ENCODE results near the gene CTSD.

CTSD gene

DNA sequence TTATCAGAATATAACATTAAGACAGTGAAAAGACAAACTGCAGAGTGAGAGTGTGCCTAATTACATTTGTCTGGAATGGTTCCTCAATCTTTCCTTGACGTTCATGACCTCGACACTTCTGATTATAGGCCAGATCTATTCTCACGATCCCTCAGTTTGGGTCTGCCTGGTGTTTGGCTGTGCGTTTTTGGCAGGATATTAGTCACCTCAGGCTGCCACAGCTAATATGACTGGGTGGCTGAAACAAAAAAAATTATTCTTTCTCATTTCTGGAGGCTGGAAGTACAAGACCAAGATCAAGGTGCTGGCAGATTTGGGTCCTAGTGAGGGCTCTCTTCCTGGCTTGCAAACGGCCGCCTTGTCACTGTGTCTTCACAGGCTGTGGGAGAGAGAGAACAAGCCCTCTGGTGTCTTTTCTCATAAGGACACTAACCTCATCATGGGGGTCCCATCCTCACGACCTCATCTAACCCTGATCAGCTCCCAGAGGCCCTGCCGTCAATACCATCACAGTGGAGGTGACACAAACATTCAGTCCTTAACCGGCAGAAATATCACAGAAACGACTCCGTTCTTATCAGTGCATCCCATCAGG, 36.5 kb downstream of the CTSD start:
- in situ Hi-C loops (cut with HindIII; ENCODE audit: low sequenced_read_pairs): no loop called here
- no peak overlapping the region for H3K4me3 ChIP-seq (ENCODE audit: low read depth, low read length)
- TF ChIP-seq, protein P1, sequence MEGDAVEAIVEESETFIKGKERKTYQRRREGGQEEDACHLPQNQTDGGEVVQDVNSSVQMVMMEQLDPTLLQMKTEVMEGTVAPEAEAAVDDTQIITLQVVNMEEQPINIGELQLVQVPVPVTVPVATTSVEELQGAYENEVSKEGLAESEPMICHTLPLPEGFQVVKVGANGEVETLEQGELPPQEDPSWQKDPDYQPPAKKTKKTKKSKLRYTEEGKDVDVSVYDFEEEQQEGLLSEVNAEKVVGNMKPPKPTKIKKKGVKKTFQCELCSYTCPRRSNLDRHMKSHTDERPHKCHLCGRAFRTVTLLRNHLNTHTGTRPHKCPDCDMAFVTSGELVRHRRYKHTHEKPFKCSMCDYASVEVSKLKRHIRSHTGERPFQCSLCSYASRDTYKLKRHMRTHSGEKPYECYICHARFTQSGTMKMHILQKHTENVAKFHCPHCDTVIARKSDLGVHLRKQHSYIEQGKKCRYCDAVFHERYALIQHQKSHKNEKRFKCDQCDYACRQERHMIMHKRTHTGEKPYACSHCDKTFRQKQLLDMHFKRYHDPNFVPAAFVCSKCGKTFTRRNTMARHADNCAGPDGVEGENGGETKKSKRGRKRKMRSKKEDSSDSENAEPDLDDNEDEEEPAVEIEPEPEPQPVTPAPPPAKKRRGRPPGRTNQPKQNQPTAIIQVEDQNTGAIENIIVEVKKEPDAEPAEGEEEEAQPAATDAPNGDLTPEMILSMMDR (IDR thresholded peaks at IDR 0.05; ENCODE audit: low read depth, low read length, missing control alignments): no peak
- DNase-seq (ENCODE audit: low read depth): no peak

DNA sequence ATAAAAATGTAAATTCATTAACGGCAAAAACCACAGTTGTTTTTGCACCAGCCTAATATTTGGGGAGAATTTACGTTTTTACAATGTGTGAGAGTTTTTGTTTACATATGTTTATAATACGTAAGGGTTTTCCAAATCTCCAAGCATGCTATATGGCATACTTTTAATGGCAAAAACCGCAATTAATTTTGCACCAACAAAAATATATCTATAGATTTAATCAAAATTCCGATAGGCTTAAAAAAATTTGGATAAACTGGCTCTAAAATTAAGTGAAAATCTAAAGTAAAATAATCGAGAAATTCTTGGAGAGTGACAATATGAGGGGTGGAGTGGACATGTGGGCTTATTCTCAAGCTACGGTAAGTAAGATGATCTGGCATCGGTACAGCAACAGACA, 43.9 kb downstream of the CTSD start:
- in situ Hi-C loops (cut with HindIII; ENCODE audit: low sequenced_read_pairs): no loop called here
- TF ChIP-seq, protein P1 (IDR thresholded peaks at IDR 0.05; ENCODE audit: low read depth, low read length, missing control alignments): no peak
- H3K4me3 ChIP-seq (ENCODE audit: low read depth, low read length): no peak overlapping the region
- DNase-seq (ENCODE audit: low read depth): no peak

DNA sequence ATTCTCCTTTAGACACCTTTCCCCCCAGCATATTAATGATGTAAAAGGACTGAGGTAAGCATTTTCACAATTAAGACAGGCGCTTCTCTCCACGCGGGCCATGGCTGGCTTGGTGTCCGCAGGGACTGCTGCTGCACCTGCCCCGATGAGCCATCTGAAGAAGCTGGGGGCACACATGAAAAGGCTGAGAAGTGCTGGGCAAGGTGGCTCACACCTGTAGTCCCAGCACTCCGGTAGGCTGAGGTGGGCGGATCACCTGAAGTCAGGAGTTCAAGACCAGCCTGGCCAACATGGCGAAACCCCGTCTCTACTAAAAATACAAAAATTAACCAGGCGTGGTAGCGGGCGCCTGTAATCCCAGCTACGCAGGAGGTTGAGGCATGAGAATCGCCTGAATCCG, 45.4 kb downstream of the CTSD start:
- TF ChIP-seq, protein P1 (IDR thresholded peaks at IDR 0.05; ENCODE audit: low read depth, low read length, missing control alignments): no peak
- no peak for DNase-seq (ENCODE audit: low read depth)
- no peak overlapping the region for H3K4me3 ChIP-seq (ENCODE audit: low read depth, low read length)
- in situ Hi-C loops (cut with HindIII; ENCODE audit: low sequenced_read_pairs): no loop called here

DNA sequence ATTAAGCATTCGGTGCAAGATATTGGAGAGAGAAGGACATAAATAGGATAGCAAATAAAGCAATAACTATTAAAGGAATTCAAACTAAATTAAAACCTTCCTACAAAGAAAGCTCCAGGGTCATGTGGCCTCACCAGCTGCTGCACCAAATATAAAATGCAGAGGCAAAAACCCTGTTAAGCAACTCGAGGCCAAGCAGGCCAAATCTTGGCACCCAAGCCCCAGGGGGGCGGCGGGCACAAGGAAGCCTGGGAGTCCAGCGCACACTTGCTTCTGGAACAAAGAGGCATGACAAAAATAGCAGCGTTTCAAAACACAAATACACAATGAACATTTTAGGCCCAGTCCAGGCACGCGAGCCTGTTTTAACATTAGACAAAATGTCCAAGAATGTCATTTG, 46.0 kb downstream of the CTSD start:
- TF ChIP-seq, protein P1 (IDR thresholded peaks at IDR 0.05; ENCODE audit: low read depth, low read length, missing control alignments): no peak
- in situ Hi-C loops (cut with HindIII; ENCODE audit: low sequenced_read_pairs): no loop called here
- no peak overlapping the region for H3K4me3 ChIP-seq (ENCODE audit: low read depth, low read length)
- no peak for DNase-seq (ENCODE audit: low read depth)

DNA sequence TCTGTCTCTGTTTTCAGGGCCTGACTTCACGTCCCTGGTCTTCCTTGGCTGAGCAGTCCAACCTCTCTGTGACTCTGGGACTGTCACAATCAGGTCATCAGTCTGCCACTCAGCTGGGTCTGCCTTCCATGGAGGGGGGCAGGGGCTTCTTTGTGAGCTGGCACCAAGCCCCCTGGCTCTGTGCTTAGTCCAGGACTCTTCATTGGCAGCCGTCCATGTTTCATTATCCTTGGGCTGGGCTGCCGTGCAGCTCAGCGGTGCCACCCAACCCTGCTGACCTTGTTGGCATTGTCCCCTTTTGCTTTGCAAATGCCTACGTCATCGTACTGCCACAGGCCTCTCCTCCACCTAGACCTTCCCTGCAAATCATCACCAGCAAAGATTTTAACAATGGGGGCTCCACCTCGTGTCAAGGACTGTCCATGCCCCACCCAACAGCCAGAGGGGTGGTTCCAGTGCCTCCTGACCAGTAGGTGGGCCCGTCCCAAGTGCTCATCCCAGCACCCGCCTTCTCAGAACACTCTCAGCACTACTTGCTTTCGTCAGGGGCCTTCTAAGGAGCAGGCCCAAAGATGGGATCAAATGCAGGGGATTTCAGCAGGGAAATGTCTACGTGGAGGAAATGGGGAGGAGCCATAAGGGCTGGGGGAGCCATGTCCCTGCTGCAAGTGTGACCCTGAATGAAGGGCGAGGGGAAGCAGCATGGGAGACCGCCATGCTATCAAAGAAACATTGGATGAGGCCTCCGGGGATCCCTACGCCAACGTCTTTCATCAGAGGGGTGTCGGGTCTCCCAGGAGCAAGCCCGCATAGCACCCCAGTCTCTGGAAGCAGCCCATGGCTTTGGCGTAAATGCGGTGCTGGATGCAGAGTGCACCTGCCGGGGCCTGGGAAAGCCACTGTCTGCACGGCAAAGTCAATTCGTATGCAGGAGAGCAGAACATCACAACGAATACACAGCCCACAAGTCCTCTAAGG, 48.5 kb downstream of the CTSD start:
- TF ChIP-seq, protein P1 (IDR thresholded peaks at IDR 0.05; ENCODE audit: low read depth, low read length, missing control alignments): no peak
- no peak for DNase-seq (ENCODE audit: low read depth)
- no peak overlapping the region for H3K4me3 ChIP-seq (ENCODE audit: low read depth, low read length)
- in situ Hi-C loops (cut with HindIII; ENCODE audit: low sequenced_read_pairs): no loop called here

DNA sequence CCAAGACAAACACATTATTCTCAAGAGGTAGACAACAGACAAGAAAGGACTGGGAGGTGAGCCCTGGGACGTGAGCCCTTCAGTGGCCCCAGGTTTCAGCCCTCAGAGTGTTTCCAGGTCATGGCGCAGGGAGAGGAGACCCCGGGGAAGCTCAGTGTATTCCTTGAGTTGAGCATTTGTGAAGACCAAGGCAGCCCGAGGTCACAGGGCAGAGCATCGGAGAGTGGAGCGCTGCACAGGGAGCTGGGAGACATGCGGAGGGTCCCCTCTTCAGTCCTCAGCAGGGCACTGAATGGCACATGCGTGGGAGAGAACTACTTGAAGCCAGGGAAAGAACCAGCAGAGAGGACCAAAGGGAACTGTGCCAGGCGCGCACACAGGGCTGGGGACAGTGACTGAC, 55.0 kb downstream of the CTSD start:
- TF ChIP-seq, protein P1 (IDR thresholded peaks at IDR 0.05; ENCODE audit: low read depth, low read length, missing control alignments): no peak
- in situ Hi-C loops (cut with HindIII; ENCODE audit: low sequenced_read_pairs): loop anchor here (10.0 kb wide), 1 partner anchor 66 kb away; no protein-coding TSS in a partner anchor
- no peak for DNase-seq (ENCODE audit: low read depth)

More for the DNA sequence above, 55.0 kb downstream of the CTSD start:
- no peak overlapping the region for H3K4me3 ChIP-seq (ENCODE audit: low read depth, low read length)

All from astrocyte of the cerebellum (primary cell).